ENCODE data around the gene TMEM244. TPM values are rescaled to one million over a fixed set of nuclear protein-coding genes. Genes with fewer than 3 reads are reported as not detected.

TMEM244 gene
- total and polyA plus RNA-seq, 2 of the 13 experiments (the other 11 are each of a cell fraction or from before 2014, with no cell fraction given): not detected

GRCh38 chr6:129872586-129872985, 11.5 kb upstream of the TMEM244 start:
- Histone ChIP-seq H3K9ac (ENCODE audit: insufficient read depth, low read depth, low read length) (no peak overlapping the region), H3K9me3 (ENCODE audit: low read length) (no peaks in the 10 kb centered on the region), H3K4me3 (replicated peaks in 1 of 3; ENCODE audit: insufficient read depth in 1 of 3, low read depth in 2 of 3, low read length in 3 of 3) (no peak overlapping the region), H3K79me2 (ENCODE audit: insufficient read depth, low read length) (no peaks in the 10 kb centered on the region), H3K27ac (ENCODE audit: extremely low read length, insufficient read depth, low read length) (no peak overlapping the region), H3K27me3 (ENCODE audit: control insufficient read depth in 1 of 2, insufficient read depth in 2 of 2, low read length in 2 of 2) (peaks cover 0 to 3% of the 10 kb centered on the region in 2 experiments; a peak in 1 of 5 replicates), H3K4me2 (ENCODE audit: low read depth, low read length) (no peak overlapping the region), H3K36me3 (replicated peaks in 1 of 2; ENCODE audit: control insufficient read depth in 1 of 2, insufficient read depth in 2 of 2, low read length in 2 of 2) (no peaks in the 10 kb centered on the region), H2AFZ (ENCODE audit: low read length) (no peak overlapping the region), H3K4me1 (ENCODE audit: insufficient read depth, low read length) (no peaks in the 10 kb centered on the region), H4K20me1 (ENCODE audit: insufficient read depth, low read length) (no peaks in the 10 kb centered on the region)
- under 1% methylated on average over 2 of the region's 2 CpGs for WGBS (ENCODE audit: low lambda C conversion rate)
- no TSS peak for BruUV-seq (replicated peaks)
- intact Hi-C loops (cut with micrococcal nuclease; ENCODE audit: unreplicated experiment) (no loop called here), in situ Hi-C loops (cut with HindIII; ENCODE audit: extremely low pct_ligation_motif_present, low pct_unique_long_range_greater_than_20kb) (no loop called here)
- ATAC-seq (no peak), FAIRE-seq (no peak), DNase-seq (ENCODE audit: low spot score) (no peak)
- ChIA-PET POLR2A (no interaction called here), CTCF (ENCODE audit: low intra/inter-chr PET ratio, low total read pairs) (no interaction called here)
- TF ChIP-seq DMAP1 (CRISPR knock-in tag; IDR thresholded peaks at IDR 0.05) (no peak), MEF2D (CRISPR knock-in tag; IDR thresholded peaks at IDR 0.05) (no peak)

- no peaks in the 10 kb centered on the region for H3K9me3 ChIP-seq (ENCODE audit: low read length)
- intact Hi-C loops (cut with micrococcal nuclease; ENCODE audit: unreplicated experiment): no loop called here
- ATAC-seq (no peak), DNase-seq (ENCODE audit: low spot score) (no peak), FAIRE-seq (no peak)
- H4K20me1 ChIP-seq (ENCODE audit: insufficient read depth, low read length): no peaks in the 10 kb centered on the region
- in situ Hi-C loops (cut with HindIII; ENCODE audit: extremely low pct_ligation_motif_present, low pct_unique_long_range_greater_than_20kb): no loop called here
- WGBS (ENCODE audit: low lambda C conversion rate): 9% methylated on average over 3 of the region's 3 CpGs
- BruUV-seq (replicated peaks): no TSS peak
- no peak overlapping the region for H3K27ac ChIP-seq (ENCODE audit: extremely low read length, insufficient read depth, low read length)
- H3K4me1 ChIP-seq (ENCODE audit: insufficient read depth, low read length): no peaks in the 10 kb centered on the region
- H3K79me2 ChIP-seq (ENCODE audit: insufficient read depth, low read length): no peaks in the 10 kb centered on the region
- no peaks in the 10 kb centered on the region for H3K36me3 ChIP-seq (replicated peaks in 1 of 2; ENCODE audit: control insufficient read depth in 1 of 2, insufficient read depth in 2 of 2, low read length in 2 of 2)
- ChIA-PET POLR2A (no interaction called here), CTCF (ENCODE audit: low intra/inter-chr PET ratio, low total read pairs) (no interaction called here)
- no peak overlapping the region for H3K4me2 ChIP-seq (ENCODE audit: low read depth, low read length)
- H2AFZ ChIP-seq (ENCODE audit: low read length): no peak overlapping the region
- H3K4me3 ChIP-seq (replicated peaks in 1 of 3; ENCODE audit: insufficient read depth in 1 of 3, low read depth in 2 of 3, low read length in 3 of 3): no peak overlapping the region
- H3K9ac ChIP-seq (ENCODE audit: insufficient read depth, low read depth, low read length): no peak overlapping the region
- no peak for TF ChIP-seq BHLHE40 (IDR thresholded peaks at IDR 0.05; ENCODE audit: low read length)
- TF ChIP-seq HHEX (CRISPR knock-in tag; IDR thresholded peaks at IDR 0.05): no peak
- TF ChIP-seq NR0B2 (CRISPR knock-in tag; IDR thresholded peaks at IDR 0.05): no peak
- no peak for TF ChIP-seq ZNF597 (CRISPR knock-in tag; IDR thresholded peaks at IDR 0.05)
- no peak for TF ChIP-seq ZSCAN31 (CRISPR knock-in tag; IDR thresholded peaks at IDR 0.05; ENCODE audit: low read depth)
- TF ChIP-seq ZSCAN30 (CRISPR knock-in tag; IDR thresholded peaks at IDR 0.05): no peak
- no peak for TF ChIP-seq ZNF318 (CRISPR knock-in tag; IDR thresholded peaks at IDR 0.05)
- H3K27me3 ChIP-seq (ENCODE audit: control insufficient read depth in 1 of 2, insufficient read depth in 2 of 2, low read length in 2 of 2): peaks cover 0 to 3% of the 10 kb centered on the region in 2 experiments; a peak in 1 of 5 replicates
Measured at GRCh38 chr6:129871221-129871620, 10.1 kb upstream of the TMEM244 start.
